ENCODE measurements around the gene GPR148. TPM values are rescaled to one million over a fixed set of nuclear protein-coding genes. Genes with fewer than 3 reads are reported as not detected.

The GPR148 gene
- total and polyA plus RNA-seq, 2 of the 4 experiments (the other 2 are of a cell fraction), result not detected

DNA sequence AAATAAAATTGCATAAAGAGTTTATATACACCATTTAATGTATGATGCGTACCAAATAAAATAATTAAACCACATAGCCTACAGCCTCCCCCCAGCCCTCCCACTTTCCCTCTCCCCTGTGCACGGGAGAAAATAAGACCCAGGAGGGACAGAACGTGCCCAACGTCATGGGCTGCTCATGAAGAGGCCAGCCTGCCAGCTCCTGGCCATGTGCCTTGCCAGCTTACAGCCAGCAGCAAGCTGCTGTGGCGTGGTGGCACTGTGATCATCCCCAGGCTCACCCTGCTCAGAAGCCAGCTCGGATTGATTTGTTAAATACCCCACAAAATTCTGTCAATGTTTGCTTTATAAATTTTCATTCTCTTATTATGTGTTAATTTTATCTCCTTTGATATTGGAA lies 7.6 kb downstream of the GPR148 start:
- Histone ChIP-seq H2AK9ac (replicated peaks; ENCODE audit: low read depth, low read length, poor library complexity) (no peak overlapping the region), H3K4me3 (ENCODE audit: insufficient read depth, low read depth, low read length) (no peak overlapping the region), H3K4me2 (ENCODE audit: low read depth, low read length) (no peak overlapping the region), H3K9me3 (ENCODE audit: control insufficient read depth, insufficient read depth, low read length) (0 out of 2 replicates have a peak, but pooled peaks cover 2% of the 10 kb centered on the region), H3K4ac (ENCODE audit: low read depth, low read length) (no peak overlapping the region), H2AK5ac (ENCODE audit: low read depth, low read length) (no peak overlapping the region), H3K27ac (ENCODE audit: insufficient read depth, low read length) (no peak overlapping the region), H3K56ac (ENCODE audit: extremely low read depth, insufficient read depth, low read length) (no peak overlapping the region), H2AFZ (replicated peaks; ENCODE audit: low read length, poor library complexity) (peak overlapping the region; percentile 51), H2BK15ac (ENCODE audit: low read depth, low read length) (no peak overlapping the region), H4K91ac (ENCODE audit: insufficient read depth, low read depth, low read length) (no peak overlapping the region), H2BK120ac (ENCODE audit: low read depth, low read length) (no peak overlapping the region), H2BK20ac (ENCODE audit: low read depth, low read length) (no peak overlapping the region), H3K36me3 (ENCODE audit: control insufficient read depth, insufficient read depth, low read length) (no peaks in the 10 kb centered on the region), H3K23ac (ENCODE audit: low read depth, low read length) (no peak overlapping the region), H3K9ac (ENCODE audit: low read depth, low read length) (no peak overlapping the region), H3K9me1 (ENCODE audit: insufficient read depth, low read length) (no peaks in the 10 kb centered on the region), H3K14ac (replicated peaks; ENCODE audit: low read depth, low read length) (no peak overlapping the region), H4K8ac (ENCODE audit: low read depth in 2 of 2, low read length in 2 of 2) (no peak overlapping the region), H2BK5ac (ENCODE audit: low read depth, low read length, poor library complexity, severe bottlenecking) (no peak overlapping the region), H3K79me1 (ENCODE audit: low read depth in 1 of 2, low read length in 2 of 2) (no peaks in the 10 kb centered on the region), H4K20me1 (ENCODE audit: insufficient read depth, low read length) (no peaks in the 10 kb centered on the region), H3K27me3 (ENCODE audit: control insufficient read depth, insufficient read depth, low read length) (no peaks in the 10 kb centered on the region), H4K5ac (ENCODE audit: low read depth, low read length) (no peak overlapping the region), H3K18ac (ENCODE audit: low read depth, low read length) (no peak overlapping the region), H3K4me1 (ENCODE audit: control insufficient read depth, insufficient read depth, low read length) (no peaks in the 10 kb centered on the region)
- in situ Hi-C loops (cut with MboI; ENCODE audit: low sequenced_read_pairs) (no loop called here), intact Hi-C loops (cut with micrococcal nuclease) (no loop called here), dilution Hi-C loops (cut with HindIII; ENCODE audit: low sequenced_read_pairs, unreplicated experiment) (no loop called here)
- POLR2A ChIA-PET (ENCODE audit: unreplicated experiment), result no interaction called here
- CTCF ChIA-PET, result no interaction called here
- no TSS peak for BruUV-seq (replicated peaks)
- ATAC-seq (ENCODE audit: low read depth) (no peak), DNase-seq (no peak)
- TF ChIP-seq SMC3 (IDR thresholded peaks at IDR 0.05; ENCODE audit: low read depth, low read length) (no peak), MXI1 (IDR thresholded peaks at IDR 0.05; ENCODE audit: borderline replicate concordance, low read depth, low read length) (no peak), USF2 (IDR thresholded peaks at IDR 0.05; ENCODE audit: low read depth, low read length) (no peak), BHLHE40 (IDR thresholded peaks at IDR 0.05; ENCODE audit: low read depth, low read length) (no peak), CHD1 (IDR thresholded peaks at IDR 0.05; ENCODE audit: low read depth, low read length) (no peak), RCOR1 (IDR thresholded peaks at IDR 0.05; ENCODE audit: insufficient replicate concordance, low read length) (no peak), MAZ (IDR thresholded peaks at IDR 0.05; ENCODE audit: borderline replicate concordance, low read depth, low read length) (no peak), RAD21 (IDR thresholded peaks at IDR 0.05; ENCODE audit: low read length) (no peak), NFE2L2 (IDR thresholded peaks at IDR 0.05; ENCODE audit: low read depth, low read length) (no peak), POLR2A (IDR thresholded peaks at IDR 0.05; ENCODE audit: low read depth, low read length) (no peak), CEBPB (IDR thresholded peaks at IDR 0.05; ENCODE audit: low read depth, low read length) (no peak), RFX5 (IDR thresholded peaks at IDR 0.05; ENCODE audit: low read depth, low read length) (no peak), FOS (IDR thresholded peaks at IDR 0.05; ENCODE audit: low read depth, low read length) (no peak), MAFK (IDR thresholded peaks at IDR 0.05; ENCODE audit: low read depth, low read length) (no peak)
- TF ChIP-seq, protein P1, sequence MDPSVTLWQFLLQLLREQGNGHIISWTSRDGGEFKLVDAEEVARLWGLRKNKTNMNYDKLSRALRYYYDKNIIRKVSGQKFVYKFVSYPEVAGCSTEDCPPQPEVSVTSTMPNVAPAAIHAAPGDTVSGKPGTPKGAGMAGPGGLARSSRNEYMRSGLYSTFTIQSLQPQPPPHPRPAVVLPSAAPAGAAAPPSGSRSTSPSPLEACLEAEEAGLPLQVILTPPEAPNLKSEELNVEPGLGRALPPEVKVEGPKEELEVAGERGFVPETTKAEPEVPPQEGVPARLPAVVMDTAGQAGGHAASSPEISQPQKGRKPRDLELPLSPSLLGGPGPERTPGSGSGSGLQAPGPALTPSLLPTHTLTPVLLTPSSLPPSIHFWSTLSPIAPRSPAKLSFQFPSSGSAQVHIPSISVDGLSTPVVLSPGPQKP (IDR thresholded peaks at IDR 0.05; ENCODE audit: borderline replicate concordance, low read depth, low read length), result no peak
- TF ChIP-seq, protein P2, sequence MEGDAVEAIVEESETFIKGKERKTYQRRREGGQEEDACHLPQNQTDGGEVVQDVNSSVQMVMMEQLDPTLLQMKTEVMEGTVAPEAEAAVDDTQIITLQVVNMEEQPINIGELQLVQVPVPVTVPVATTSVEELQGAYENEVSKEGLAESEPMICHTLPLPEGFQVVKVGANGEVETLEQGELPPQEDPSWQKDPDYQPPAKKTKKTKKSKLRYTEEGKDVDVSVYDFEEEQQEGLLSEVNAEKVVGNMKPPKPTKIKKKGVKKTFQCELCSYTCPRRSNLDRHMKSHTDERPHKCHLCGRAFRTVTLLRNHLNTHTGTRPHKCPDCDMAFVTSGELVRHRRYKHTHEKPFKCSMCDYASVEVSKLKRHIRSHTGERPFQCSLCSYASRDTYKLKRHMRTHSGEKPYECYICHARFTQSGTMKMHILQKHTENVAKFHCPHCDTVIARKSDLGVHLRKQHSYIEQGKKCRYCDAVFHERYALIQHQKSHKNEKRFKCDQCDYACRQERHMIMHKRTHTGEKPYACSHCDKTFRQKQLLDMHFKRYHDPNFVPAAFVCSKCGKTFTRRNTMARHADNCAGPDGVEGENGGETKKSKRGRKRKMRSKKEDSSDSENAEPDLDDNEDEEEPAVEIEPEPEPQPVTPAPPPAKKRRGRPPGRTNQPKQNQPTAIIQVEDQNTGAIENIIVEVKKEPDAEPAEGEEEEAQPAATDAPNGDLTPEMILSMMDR (conservative IDR thresholded peaks at IDR 0.05; ENCODE audit: low read depth, low read length), result no peak
- WGBS, 2 experiments (ENCODE audit: extremely low coverage in 2 of 2, insufficient read length in 1 of 2), result 17% methylated on average over 2 of the region's 6 CpGs; no CpG with 5 or more reads in 1 of the 2 experiments

Measured in IMR-90 (cell line).